ENCODE data around the gene COL23A1.

- no peak for TF ChIP-seq CTCF (optimal IDR thresholded peaks at IDR 0.05 in 1 of 3, IDR thresholded peaks at IDR 0.05 in 1 of 3, conservative IDR thresholded peaks at IDR 0.05 in 1 of 3; ENCODE audit: extremely low read depth in 1 of 3, insufficient read depth in 2 of 3, low read length in 3 of 3)
- no peak for TF ChIP-seq EZH2 (IDR thresholded peaks at IDR 0.05; ENCODE audit: low read length)
These were observed 380.1 kb downstream of the COL23A1 start for GRCh38 chr5:178210073-178210535.
